ENCODE data around the gene NAMPT. TPM values are rescaled to one million over a fixed set of nuclear protein-coding genes. Genes with fewer than 3 reads are reported as not detected.

Gene NAMPT
- total RNA-seq, 1 experiment from 2014 or later: 66.0 TPM

GRCh38 chr7:106314875-106315274, 30.1 kb upstream of the NAMPT start:
- H3K36me3 ChIP-seq (ENCODE audit: low read depth, low read length): no peaks in the 10 kb centered on the region
- BruUV-seq (replicated peaks): no TSS peak
- H3K4me1 ChIP-seq (ENCODE audit: insufficient read depth, low read length): peaks cover 50% of the 10 kb centered on the region
- no peaks in the 10 kb centered on the region for H3K9me2 ChIP-seq (replicated peaks; ENCODE audit: low read length)
- POLR2A ChIA-PET (ENCODE audit: unreplicated experiment): no interaction called here
- H3K27ac ChIP-seq (ENCODE audit: low read length): peak overlapping the region; percentile 72
- H3F3A ChIP-seq (ENCODE audit: low read length, unreplicated experiment): peaks cover 15% of the 10 kb centered on the region
- no peak overlapping the region for H3K9ac ChIP-seq (ENCODE audit: low read length)
- no peak for DNase-seq
- H3K79me2 ChIP-seq (ENCODE audit: low read length): no peaks in the 10 kb centered on the region
- TF ChIP-seq EZH2 (IDR thresholded peaks at IDR 0.05; ENCODE audit: low read length, unreplicated experiment) (no peak), EZH2phosphoT487 (IDR thresholded peaks at IDR 0.05; ENCODE audit: borderline replicate concordance, low read length) (no peak), CTCF (conservative IDR thresholded peaks at IDR 0.05; ENCODE audit: low read depth, low read length) (no peak)
- no peaks in the 10 kb centered on the region for H3K27me3 ChIP-seq (ENCODE audit: low read length)
- no peak overlapping the region for H3K4me3 ChIP-seq (ENCODE audit: low read length)
- no peak for ATAC-seq
- CTCF ChIA-PET: no interaction called here
- H3K9me3 ChIP-seq (ENCODE audit: low read length): no peaks in the 10 kb centered on the region
- H2AFZ ChIP-seq (ENCODE audit: low read length): no peak overlapping the region
- H4K20me1 ChIP-seq (ENCODE audit: low read length): no peaks in the 10 kb centered on the region
- no peak overlapping the region for H3K4me2 ChIP-seq (ENCODE audit: low read length)
- intact Hi-C loops (cut with micrococcal nuclease): loop anchor here (2.0 kb wide), 1 partner anchor 62 kb away; no protein-coding TSS in a partner anchor

- Histone ChIP-seq H3K9ac (ENCODE audit: low read length) (peak overlapping the region; percentile 10), H3K27ac (ENCODE audit: low read length) (peak overlapping the region; percentile 72), H3F3A (ENCODE audit: low read length, unreplicated experiment) (peaks cover 15% of the 10 kb centered on the region), H3K4me3 (ENCODE audit: low read length) (peak overlapping the region; percentile 41), H3K9me3 (ENCODE audit: low read length) (no peaks in the 10 kb centered on the region), H2AFZ (ENCODE audit: low read length) (peak overlapping the region; percentile 18), H3K9me2 (replicated peaks; ENCODE audit: low read length) (no peaks in the 10 kb centered on the region), H3K27me3 (ENCODE audit: low read length) (no peaks in the 10 kb centered on the region), H3K79me2 (ENCODE audit: low read length) (no peaks in the 10 kb centered on the region), H3K36me3 (ENCODE audit: low read depth, low read length) (no peaks in the 10 kb centered on the region), H3K4me1 (ENCODE audit: insufficient read depth, low read length) (peaks cover 50% of the 10 kb centered on the region), H3K4me2 (ENCODE audit: low read length) (peak overlapping the region; percentile 69), H4K20me1 (ENCODE audit: low read length) (no peaks in the 10 kb centered on the region)
- ATAC-seq (peak; percentile 30), DNase-seq (no peak)
- ChIA-PET POLR2A (ENCODE audit: unreplicated experiment) (interaction anchor here (0.7 kb wide), 2 partner anchors 29 to 135 kb away, joined by 6 to 7 read pairs; partner anchors contain the start of gene NAMPT), CTCF (no interaction called here)
- BruUV-seq (replicated peaks): TSS peak; percentile 84
- TF ChIP-seq EZH2 (IDR thresholded peaks at IDR 0.05; ENCODE audit: low read length, unreplicated experiment): no peak
- no peak for TF ChIP-seq EZH2phosphoT487 (IDR thresholded peaks at IDR 0.05; ENCODE audit: borderline replicate concordance, low read length)
- no peak for TF ChIP-seq CTCF (conservative IDR thresholded peaks at IDR 0.05; ENCODE audit: low read depth, low read length)
- intact Hi-C loops (cut with micrococcal nuclease): loop anchor here (1.0 to 2.0 kb wide), 5 partner anchors 17 to 148 kb away; no protein-coding TSS in a partner anchor
Observed at GRCh38 chr7:106313966-106314365, 29.2 kb upstream of the NAMPT start.

- TF ChIP-seq EZH2 (IDR thresholded peaks at IDR 0.05; ENCODE audit: low read length, unreplicated experiment): no peak
- no peak for TF ChIP-seq CTCF (conservative IDR thresholded peaks at IDR 0.05; ENCODE audit: low read depth, low read length)
- no peak for TF ChIP-seq EZH2phosphoT487 (IDR thresholded peaks at IDR 0.05; ENCODE audit: borderline replicate concordance, low read length)
- H3K27me3 ChIP-seq (ENCODE audit: low read length): no peaks in the 10 kb centered on the region
- ATAC-seq (peak; percentile 88), DNase-seq (peak; percentile 92)
- intact Hi-C loops (cut with micrococcal nuclease): loop anchor here (1.0 to 2.0 kb wide), 4 partner anchors 17 to 149 kb away; no protein-coding TSS in a partner anchor
- H3F3A ChIP-seq (ENCODE audit: low read length, unreplicated experiment): peaks cover 15% of the 10 kb centered on the region
- no TSS peak for BruUV-seq (replicated peaks)
- peak overlapping the region; percentile 10 for H3K9ac ChIP-seq (ENCODE audit: low read length)
- ChIA-PET CTCF (no interaction called here), POLR2A (ENCODE audit: unreplicated experiment) (interaction anchor here (0.7 kb wide), 2 partner anchors 29 to 136 kb away, joined by 6 to 7 read pairs; partner anchors contain the start of gene NAMPT)
- no peaks in the 10 kb centered on the region for H3K36me3 ChIP-seq (ENCODE audit: low read depth, low read length)
- H3K4me1 ChIP-seq (ENCODE audit: insufficient read depth, low read length): peaks cover 50% of the 10 kb centered on the region
- H2AFZ ChIP-seq (ENCODE audit: low read length): peak overlapping the region; percentile 18
- no peaks in the 10 kb centered on the region for H4K20me1 ChIP-seq (ENCODE audit: low read length)
- H3K79me2 ChIP-seq (ENCODE audit: low read length): no peaks in the 10 kb centered on the region
- H3K9me3 ChIP-seq (ENCODE audit: low read length): no peaks in the 10 kb centered on the region
- H3K4me3 ChIP-seq (ENCODE audit: low read length): peak overlapping the region; percentile 41
- H3K27ac ChIP-seq (ENCODE audit: low read length): peak overlapping the region; percentile 72
- no peaks in the 10 kb centered on the region for H3K9me2 ChIP-seq (replicated peaks; ENCODE audit: low read length)
- peak overlapping the region; percentile 69 for H3K4me2 ChIP-seq (ENCODE audit: low read length)
Observed at GRCh38 chr7:106313456-106313901, 28.7 kb upstream of the NAMPT start.

All from PC-3 (cell line).